Kidney (tissue), 14 donors: ENCODE measurements around the gene CETP. TPM values are rescaled to one million over a fixed set of nuclear protein-coding genes. Genes with fewer than 3 reads are reported as not detected.
A peak's percentile ranks its signal among the peaks of the same experiment; 100 is the strongest.

Experiments
- DNase-seq, 5 donors: peaks; one replicate each; pipeline ENCODE4 v3.0.0-alpha.2; 2013 to 2020
- FAIRE-seq: peaks from 2 replicates; lab custom pipeline; 2012; peaks lifted over from hg19 to GRCh38; lab: Jason Lieb, UNC
- H3K27ac ChIP-seq, 2 donors: one replicate each; pipeline ENCODE4 v1.7.0; 2013; ENCODE audit warnings: low read depth in 2 of 2, low read length in 2 of 2, inconsistent platforms in 1 of 2
- H3K27me3 ChIP-seq: one replicate; pipeline ENCODE4 v1.7.1; 2013; ENCODE audit warnings: low read length, inconsistent platforms; ENCODE audit not compliant: control insufficient read depth, insufficient read depth
- H3K36me3 ChIP-seq, 3 donors: one replicate each; pipeline versions ENCODE4 v1.7.0 to v1.7.1; 2013; ENCODE audit warnings: low read length in 3 of 3, control low read depth in 1 of 3, inconsistent platforms in 1 of 3; ENCODE audit not compliant: insufficient read depth in 3 of 3, control insufficient read depth in 2 of 3
- H3K4me1 ChIP-seq, 3 donors: one replicate each; pipeline versions ENCODE4 v1.7.0 to v1.7.1; 2013; ENCODE audit warnings: low read length in 3 of 3, inconsistent platforms in 1 of 3, low read depth in 1 of 3; ENCODE audit not compliant: control insufficient read depth in 2 of 3, insufficient read depth in 2 of 3
- H3K4me3 ChIP-seq, 3 donors: one replicate each; pipeline versions ENCODE4 v1.7.0 to v1.8.1; 2013; ENCODE audit warnings: low read length in 3 of 3, control low read depth in 1 of 3, inconsistent platforms in 1 of 3
- H3K9ac ChIP-seq, 3 donors: one replicate each; pipeline versions ENCODE4 v1.7.0 to v1.7.1; 2013; ENCODE audit warnings: low read length in 3 of 3, control low read depth in 1 of 3, inconsistent platforms in 1 of 3
- H3K9me3 ChIP-seq, 3 donors: one replicate each; pipeline versions ENCODE4 v1.7.0 to v1.7.1; 2013; ENCODE audit warnings: low read length in 3 of 3, control low read depth in 1 of 3, inconsistent platforms in 1 of 3; ENCODE audit not compliant: control insufficient read depth in 2 of 3, insufficient read depth in 1 of 3
- CTCF ChIP-seq: IDR thresholded peaks from 3 replicates; pipeline ENCODE4 v1.5.1; 2012; ENCODE audit warnings: mild to moderate bottlenecking, moderate library complexity, borderline replicate concordance; ENCODE audit not compliant: insufficient read depth; ENCODE audit errors: extremely low read depth
- intact Hi-C: fragments of 100-400 bp; cut with DNase I; formaldehyde crosslinking; loops from one replicate; pipeline ENCODE4 v1.11.1; 2022
- polyA plus RNA-seq: library from polyadenylated mRNA; stranded (reverse); fragments of 350-450 nt; fragmentation: Illumina TruSeq; extraction: RNeasy Lipid Tissue Mini Kit (QIAGEN cat#74804); gene quantifications from one replicate; pipeline ENCODE4 v1.2.3, GENCODE V29; 2014; ENCODE audit warnings: low read depth, low replicate concordance; ENCODE audit not compliant: insufficient read depth
- total RNA-seq: library from RNA; stranded (reverse); fragmentation: NEBNext Ultra II Directional; extraction: Animal tissue kit (Norgen Biotek cat#: 25700); gene quantifications from one replicate; pipeline ENCODE4 v1.2.1, GENCODE V29; 2021
- donor health status: control.
- donor health status: control.
- donor health status: control.
- donor health status: control.
- donor health status: control.
- donor health status: DM: yes; HTN: yes; CAD: no.
- donor health status: Normal renal cell carcinoma (clear cell type).

CETP gene
- total and polyA plus RNA-seq, 2 donors from 2014 or later: 1.3 to 2.1 TPM

- no peak overlapping the region for H3K4me3 ChIP-seq
- TF ChIP-seq CTCF: no peak
- no peaks in the 10 kb centered on the region for H3K9me3 ChIP-seq
- H3K27me3 ChIP-seq: no peaks in the 10 kb centered on the region
- peaks cover 0 to 2% (median 0%) of the 10 kb centered on the region in 3 donors for H3K36me3 ChIP-seq
- H3K27ac ChIP-seq: no peak overlapping the region
- intact Hi-C loops: no loop called here
- DNase-seq (no peak), FAIRE-seq (no peak)
- H3K4me1 ChIP-seq: no peaks in the 10 kb centered on the region
- no peak overlapping the region for H3K9ac ChIP-seq
Observed at GRCh38 chr16:57022445-57022844, 60.7 kb downstream of the CETP start.

DNA sequence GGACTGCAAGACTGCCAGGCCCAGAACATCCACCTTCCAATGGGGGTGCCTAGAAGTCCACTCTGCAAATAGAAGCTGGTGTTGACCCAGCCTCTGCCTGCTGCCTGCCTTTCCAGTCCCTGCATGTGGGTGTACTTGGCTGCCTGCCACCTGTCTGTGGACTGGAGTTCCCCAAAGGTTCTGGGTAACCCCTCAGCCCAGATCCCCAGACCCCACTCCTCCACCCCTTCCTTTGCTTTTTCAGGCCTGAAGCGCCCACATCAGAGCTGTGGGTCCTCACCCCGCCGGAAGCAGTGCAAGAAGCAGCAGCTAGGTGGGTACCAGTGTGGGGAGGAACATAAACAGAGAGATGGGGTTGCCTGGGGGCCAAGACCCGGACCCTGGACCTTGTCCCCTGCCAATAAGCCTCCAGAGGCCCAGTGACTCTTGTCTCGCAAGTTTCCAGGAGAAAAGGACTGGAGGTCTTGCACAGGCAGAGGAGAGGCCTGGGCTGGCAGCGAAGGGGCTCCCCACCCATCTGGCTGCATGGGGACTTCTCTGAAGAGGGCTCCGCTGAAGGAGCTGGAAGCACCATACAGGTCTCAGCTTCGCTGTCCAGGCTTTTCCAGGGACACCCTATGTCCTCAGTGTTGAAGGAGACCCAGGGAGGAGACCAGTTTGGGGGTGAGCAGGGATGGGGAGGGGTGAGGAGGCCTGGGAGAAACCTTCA lies 61.9 kb downstream of the CETP start:
- Histone ChIP-seq H3K27me3 (no peaks in the 10 kb centered on the region), H3K9ac (no peak overlapping the region), H3K4me3 (no peak overlapping the region), H3K4me1 (no peaks in the 10 kb centered on the region), H3K27ac (no peak overlapping the region), H3K9me3 (no peaks in the 10 kb centered on the region), H3K36me3 (peaks cover 0 to 2% (median 0%) of the 10 kb centered on the region in 3 donors)
- TF ChIP-seq CTCF: no peak
- FAIRE-seq (no peak), DNase-seq (peak in 1 of 5 donors; percentile 15)
- intact Hi-C loops: no loop called here

DNA sequence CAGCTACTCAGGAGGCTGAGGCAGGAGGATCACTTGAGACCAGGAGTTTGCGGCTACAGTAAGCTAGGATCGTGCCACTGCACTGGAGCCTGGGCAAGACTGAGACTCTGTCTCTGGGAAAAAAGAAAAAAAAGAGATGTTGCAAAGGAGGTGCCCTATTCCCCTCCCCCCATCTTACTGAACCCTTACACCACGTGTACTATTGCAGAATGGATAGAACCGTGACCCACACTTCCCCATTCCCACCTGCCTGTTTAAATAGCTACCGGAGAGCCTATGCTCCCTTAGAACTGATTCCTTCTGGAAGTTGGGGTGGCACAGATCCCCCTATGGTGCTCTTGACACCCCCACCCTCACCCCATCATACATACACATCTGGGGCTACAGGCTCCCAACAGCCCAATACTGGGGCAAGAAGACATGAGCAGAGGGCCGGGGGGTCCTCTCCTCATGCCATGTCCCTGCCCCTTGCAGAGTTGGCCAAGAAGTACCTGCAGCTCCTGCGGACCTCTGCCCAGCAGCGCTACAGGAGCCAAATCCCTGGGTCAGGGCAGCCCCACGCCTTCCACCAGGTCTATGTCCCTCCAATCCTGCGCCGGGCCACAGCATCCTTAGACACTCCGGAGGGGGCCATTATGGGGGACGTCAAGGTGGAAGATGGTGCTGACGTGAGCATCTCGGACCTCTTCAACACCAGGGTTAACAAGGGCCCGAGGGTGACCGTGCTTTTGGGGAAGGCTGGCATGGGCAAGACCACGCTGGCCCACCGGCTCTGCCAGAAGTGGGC lies 63.3 kb downstream of the CETP start:
- intact Hi-C loops: no loop called here
- DNase-seq: no peak
- H3K4me3 ChIP-seq: no peak overlapping the region
- H3K27ac ChIP-seq: no peak overlapping the region
- FAIRE-seq: no peak
- TF ChIP-seq CTCF: no peak
- no peaks in the 10 kb centered on the region for H3K36me3 ChIP-seq
- no peak overlapping the region for H3K9ac ChIP-seq
- no peaks in the 10 kb centered on the region for H3K4me1 ChIP-seq
- H3K27me3 ChIP-seq: no peaks in the 10 kb centered on the region
- no peaks in the 10 kb centered on the region for H3K9me3 ChIP-seq
